Renal cortical epithelial cell (primary cell): ENCODE results near the gene SERPINA10. TPM values are rescaled to one million over a fixed set of nuclear protein-coding genes. Genes with fewer than 3 reads are reported as not detected.
"Not testable (repeated sequence)": the region's sequence is repeated elsewhere in the genome, so short reads cannot be mapped to it uniquely, and the experiment has no call there.

Source experiments
- DNase-seq: peaks from one replicate; pipeline ENCODE4 v3.0.0-alpha.2; 2011; ENCODE audit warnings: low read depth
- total RNA-seq: library from RNA; depleted of rRNA; stranded (reverse); fragments of >200 nt; gene quantifications from 2 replicates; pipeline ENCODE4 v1.2.3, GENCODE V29; 2014

SERPINA10 gene
- total RNA-seq, 1 donor from 2014 or later = not detected

DNA sequence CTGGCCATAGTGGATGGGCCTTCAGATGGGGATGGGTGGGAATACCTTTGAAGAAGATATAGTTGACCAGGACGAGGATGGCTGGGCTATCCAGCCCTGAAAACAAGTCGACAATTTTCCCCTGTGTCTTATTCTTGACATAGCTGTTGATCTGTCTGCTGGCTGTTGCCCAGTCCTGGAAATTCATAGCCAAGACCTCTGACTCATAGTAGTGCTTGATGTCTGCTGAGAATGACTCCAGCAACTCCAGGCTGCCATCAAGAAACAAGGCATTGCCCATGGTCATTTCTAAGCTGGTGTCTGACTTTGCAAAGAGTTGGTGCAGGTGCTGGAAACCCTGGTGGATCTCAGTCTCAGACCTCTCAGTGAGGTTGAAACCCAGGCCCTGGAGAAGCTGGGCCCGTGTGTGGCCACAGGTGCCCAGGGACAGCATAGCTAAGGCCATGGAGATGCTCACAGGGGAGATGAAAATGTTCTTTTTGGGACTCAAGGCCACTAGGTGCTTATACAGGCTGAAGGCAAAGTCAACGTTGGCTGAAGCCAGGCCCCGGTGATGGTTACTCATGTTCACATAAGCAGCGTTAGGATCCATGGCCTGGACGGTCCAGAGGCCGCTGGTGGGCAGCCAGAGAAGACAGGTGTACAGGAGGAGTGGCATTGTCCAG, 21.1 kb upstream of the SERPINA10 start:
- DNase-seq = peak; percentile 49

DNA sequence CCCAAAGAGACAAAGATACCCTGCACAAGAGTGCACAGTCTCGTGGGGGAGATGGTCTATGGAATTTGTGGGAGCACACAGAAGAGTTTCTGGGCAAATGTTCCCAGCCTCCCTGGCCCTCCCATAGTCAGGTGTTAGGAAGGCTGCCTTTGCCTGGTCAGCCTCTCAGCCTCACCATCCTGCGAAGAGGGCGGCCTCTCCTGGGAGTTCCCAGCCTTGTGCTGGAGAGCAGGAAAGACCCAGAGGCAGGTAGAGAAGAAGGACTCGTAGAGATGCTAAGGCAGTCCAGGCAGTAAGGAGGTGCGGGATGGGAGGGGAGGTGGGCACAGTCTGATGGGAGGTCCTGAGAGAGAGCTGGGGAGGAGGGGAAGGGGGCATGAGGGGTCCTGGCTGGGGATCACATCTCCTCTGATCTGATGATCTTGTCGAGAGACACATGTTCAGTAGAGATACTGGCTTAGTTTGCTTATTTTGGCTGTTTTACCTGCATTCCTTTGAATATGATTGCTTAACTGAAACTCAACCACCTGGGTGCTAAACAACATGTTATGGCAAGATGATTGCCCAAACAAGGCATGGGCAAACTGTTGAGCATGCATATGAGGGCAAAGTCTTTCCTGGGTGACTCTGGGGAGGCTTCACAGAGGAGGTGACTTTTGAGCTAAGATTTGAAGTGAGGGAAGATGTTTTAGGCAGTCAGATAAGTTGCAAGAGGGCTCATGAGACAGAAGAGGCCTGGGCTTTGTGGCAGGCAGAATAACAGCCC, 19.6 kb upstream of the SERPINA10 start:
- DNase-seq = no peak

DNA sequence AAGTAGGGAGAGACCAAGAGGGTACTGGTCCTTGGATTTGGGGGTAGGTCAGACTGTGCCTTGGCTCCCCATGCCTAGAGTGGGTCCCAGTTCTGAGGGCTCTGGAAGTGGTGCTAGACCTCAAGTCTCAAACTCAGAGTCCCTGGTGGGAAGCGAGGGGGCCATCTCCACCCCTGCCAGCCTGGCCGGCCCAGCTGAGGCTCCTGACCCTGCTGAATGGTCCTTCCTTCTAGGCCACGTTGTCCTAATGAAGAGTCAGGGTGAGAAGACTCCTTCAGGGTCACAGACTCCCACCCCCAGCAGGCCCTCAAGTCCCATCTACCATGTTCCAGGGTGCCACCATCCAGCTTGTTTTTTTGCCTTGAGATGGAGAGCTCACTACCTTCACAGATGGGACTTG, 17.2 kb upstream of the SERPINA10 start:
- DNase-seq = no peak

DNA sequence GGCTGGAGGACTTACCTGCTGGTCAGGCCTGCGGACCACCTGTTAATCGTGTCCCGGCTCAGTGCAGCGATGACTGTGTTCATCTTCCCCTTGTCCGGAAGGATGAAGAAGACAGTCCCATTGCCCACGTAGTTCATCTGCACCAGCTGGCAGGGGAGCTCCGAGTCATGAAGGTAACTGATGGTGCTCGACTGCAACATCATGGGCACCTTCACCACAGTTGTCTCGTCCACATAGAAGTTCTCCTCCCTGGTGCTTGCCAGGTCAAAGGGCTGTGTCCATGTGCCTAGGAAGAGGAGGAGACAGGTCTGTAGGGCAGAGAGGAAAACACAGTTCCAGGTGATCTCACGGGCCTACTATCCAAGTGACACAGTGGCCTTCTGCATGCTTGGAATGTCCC, 16.7 kb upstream of the SERPINA10 start:
- DNase-seq = no peak

DNA sequence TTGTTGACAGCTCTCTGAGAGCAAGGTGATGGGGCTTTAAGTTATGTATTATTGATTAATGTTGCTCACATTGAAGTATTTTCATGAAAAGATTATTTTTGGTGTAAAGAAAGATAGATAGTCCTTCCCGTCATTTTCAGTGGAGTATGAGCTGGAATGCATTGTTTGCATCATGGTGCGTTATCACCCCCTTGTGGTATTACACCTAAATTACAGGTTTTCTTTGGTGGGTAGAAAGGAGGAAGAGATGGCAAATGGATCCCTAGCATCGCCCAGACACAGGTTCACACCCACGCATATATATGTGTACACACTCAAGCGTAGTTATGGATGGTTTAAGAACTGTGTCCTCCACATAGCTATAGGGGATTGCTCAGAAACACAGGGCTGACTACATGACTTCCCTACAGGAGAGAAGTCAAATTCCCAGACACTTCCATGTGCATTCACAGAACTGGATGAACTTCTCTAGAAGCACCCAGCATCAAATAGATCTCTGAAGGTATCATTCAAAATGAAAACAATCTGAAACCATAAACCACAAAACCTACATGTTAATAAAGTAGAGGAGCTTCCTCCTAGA, 14.4 kb upstream of the SERPINA10 start:
- DNase-seq = no peak

DNA sequence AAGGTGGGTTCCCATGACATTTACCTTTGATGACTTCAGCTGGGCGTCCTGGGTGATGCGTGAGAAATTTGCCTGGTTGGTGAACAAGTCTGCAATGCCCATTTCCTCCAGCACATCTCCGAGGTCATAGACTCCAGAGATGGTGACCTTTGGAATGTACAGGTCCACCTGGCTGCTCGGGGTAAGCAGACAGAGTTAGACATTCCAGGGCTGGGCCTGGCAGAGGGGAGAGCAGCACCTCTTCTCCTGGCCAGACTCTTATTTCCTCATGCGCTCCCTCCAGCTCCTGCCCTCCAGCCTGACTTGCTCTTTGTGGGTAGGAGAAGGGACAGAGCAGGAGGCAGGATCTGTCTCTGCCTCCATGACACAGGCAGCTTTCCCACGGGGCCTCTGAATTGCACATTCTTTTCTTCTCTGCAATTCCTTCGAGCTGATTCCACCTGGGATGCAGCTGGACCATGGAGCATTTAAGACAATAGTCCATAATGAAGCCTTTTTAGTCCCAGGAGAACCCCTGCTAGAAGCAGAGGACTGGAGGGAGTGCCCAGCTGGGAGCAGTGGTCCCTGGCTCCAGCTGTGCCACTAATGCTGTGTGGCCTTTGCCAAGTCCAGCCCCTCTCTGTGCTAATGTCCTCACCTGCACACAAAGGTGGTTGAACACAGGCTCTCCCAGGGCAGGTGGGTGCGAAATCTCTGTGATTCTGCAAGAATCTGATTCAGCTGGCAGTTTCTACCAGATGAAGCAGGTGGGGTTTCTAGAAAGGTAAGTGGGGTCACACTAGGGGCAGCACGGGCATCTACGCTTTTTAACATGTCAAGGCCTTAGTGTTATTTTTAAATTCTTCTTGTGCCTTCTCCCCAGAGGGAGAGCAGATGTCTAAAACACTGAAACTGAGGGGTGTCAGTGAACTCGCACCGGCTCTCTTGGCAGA, 13.2 kb upstream of the SERPINA10 start:
- DNase-seq = no peak

DNA sequence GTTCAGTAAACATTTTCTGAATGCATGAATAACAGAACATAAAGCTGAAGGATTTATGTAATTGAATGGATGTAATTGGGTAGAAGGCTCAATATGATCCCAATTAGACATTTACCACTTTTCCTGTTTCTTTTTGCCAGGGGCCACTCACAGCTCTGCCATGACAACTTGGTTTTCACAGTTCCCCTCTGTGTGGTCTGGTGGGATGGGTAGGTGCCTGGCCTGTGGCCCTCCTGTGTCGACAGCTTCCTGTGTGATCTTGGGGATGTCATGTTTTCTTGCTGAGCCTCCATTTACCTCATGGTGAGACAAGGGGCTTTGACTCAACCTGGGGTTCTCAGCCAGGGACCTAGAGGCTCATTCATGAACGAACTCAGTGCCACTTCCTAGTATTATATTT, 12.6 kb upstream of the SERPINA10 start:
- no peak for DNase-seq

DNA sequence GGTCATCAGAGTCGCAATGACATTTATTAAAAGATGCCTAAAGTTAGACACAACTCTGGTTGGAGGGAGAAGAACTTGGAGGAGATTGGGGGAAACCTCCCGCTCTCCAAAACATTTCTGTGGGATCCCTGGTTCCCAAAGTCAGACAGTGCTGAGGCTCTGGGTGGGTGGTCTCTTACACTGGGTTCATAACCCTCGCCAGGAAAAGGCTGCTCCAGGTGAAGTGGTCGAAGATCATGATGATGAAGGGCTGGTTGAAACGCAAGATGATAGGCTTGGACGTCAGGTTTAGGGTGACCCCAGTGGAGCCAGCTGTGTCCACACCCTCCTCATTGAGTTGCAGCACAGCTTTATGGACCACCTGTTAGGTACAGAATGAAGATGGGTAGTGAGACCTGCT, 11.2 kb upstream of the SERPINA10 start:
- DNase-seq = no peak

DNA sequence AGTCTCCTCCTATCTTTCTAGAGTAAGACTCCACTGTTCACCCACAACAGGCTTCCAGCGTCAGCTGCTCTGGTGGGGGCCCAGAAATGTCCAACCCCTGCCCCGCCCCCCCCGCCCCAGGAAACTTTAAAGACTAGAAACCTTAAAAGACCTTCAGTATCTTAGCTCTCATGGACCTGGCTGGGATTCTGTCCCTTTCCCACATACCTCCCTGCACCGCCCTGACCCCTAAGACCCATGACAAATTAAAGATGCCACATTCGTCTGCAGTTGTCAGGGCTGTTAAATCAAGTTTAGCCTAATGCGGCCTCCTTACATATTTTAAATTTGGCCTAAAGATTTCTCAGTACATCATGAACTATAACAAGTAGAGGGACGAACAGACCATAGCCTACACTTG, 10.0 kb upstream of the SERPINA10 start:
- no peak for DNase-seq

DNA sequence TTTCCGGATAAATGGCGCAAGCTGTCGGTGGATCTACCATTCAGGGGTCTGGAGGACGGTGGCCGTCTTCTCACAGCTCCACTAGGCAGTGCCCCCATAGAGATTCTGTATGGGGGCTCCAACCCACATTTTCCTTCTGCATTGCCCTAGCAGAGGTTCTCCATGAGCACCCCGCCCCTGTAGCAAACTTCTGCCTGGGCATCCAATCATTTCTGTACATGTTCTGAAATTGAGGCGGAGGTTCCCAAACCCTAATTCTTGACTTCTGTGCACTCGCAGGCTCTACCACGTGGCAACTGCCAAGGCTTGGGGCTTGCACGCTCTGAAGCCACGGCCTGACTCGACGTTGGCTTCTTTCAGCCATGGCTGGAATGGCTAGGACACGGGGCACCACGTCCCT, 5.1 kb upstream of the SERPINA10 start:
- no peak for DNase-seq

DNA sequence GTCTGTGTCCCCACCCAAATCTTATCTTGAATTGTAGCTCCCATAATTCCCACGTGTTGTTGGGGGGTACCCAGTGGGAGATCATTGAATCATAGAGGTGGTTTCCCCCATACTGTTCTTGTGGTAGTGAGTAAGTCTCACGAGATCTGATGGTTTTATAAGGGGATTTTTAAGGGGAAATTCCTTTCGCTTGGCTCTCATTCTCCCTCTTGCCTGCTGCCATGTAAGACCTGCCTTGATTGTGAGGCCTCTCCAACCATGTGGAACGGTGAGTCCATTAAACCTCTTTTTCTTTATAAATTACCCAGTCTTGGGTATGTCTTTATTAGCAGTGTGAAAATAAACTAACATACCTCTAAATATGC, 3.1 kb upstream of the SERPINA10 start:
- not testable (repeated sequence) for DNase-seq

DNA sequence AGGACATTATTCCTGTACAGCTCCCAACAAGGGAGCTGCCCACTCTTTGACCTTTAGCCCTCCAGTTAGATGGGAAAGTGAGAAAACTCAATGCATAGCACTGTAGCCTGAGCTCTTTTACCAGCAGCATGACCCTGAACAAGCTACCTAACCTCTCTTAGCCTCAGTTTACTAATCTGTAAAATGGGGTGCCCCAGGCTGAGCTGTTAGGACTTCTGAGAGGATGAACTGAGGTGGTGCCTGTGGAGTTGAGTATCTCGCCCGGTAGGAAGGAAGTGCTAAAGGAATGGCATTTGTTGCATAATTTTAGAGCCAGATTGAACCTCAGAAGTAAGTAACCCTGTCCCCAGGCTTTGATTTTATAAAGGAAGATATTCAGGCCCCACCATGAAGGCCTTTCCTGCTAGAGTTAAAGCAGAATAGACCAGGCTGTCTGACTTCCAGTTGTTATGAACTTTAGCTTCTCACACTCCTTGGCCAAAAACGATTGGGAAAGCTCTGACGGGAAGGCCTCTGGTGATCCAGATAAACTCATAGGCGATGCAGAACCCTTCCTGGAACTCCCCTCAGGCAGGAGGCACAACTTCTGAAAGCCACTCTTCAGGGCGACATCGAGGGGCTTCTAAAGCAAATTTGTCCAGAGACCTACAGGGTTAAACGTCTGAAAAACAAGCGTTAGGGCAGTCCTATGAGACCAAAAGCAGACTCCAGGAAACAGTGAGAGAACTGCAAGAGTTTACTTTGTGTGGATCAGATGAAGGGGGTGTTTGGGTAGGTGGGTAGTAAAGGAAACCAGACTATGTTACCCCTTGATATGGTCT, 2.5 kb upstream of the SERPINA10 start:
- DNase-seq = no peak

DNA sequence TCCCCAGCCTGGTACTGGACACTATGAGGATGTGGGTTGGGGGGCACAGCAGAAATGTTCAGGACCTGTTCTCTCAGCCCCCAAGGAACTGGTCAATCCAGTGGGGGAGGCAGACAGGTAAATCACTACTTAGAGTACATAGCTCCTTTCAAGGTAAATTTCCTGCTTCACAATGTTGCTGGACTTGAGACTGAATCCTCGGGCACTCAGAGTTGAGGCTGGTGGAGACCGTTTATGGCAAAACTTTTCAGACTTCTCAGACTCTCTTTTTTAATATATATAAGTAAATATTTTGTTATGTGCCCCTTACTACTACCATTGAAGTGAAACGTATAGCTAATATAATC, 483 bp upstream of the SERPINA10 start:
- DNase-seq = no peak

DNA sequence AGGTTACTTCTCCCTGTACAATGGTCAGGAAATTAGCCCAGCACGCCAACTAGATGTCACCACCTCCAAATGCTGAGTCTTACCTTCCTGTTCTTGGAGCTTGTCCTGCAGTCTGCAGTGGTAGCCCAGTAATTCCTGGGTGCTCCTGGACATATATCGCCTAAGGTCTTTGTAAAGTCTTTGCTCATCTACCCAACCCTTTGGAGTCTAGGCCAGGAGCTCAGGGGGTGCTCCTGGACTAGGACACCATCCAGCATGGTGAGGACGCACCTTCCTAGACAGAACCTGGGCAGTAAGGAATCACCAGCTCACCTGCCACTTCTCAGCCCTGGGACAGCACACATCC, 569 bp downstream of the SERPINA10 start:
- no peak for DNase-seq

DNA sequence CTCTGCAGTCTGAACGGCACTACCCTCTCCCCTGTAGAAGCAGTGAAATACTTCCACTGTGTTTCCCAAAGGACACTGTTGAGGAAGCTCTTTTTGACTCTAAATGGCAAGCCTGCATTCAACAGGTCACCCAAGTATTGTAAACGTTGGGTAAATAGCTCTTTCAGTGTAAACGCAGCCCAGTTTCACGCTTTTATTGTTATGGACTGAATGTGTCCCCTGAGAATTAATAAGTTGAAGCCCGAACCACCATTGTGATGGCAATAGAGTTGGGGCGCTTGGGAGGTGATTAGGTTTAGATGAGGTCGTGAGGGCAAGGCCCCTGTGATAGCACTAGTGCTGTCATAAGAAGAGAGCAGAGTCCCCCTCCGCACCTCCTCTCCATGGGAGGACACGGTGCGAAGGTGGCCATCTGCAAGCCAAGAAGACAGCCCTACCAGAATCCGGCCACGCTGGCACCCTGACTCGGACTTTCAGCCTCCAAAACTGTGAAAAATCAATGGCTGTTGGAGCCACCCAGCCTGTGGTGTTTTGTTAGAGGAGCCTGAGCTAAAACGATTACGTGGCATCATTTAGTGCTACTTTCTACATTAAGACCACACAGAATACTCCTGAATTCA, 1.1 kb downstream of the SERPINA10 start:
- DNase-seq = no peak

DNA sequence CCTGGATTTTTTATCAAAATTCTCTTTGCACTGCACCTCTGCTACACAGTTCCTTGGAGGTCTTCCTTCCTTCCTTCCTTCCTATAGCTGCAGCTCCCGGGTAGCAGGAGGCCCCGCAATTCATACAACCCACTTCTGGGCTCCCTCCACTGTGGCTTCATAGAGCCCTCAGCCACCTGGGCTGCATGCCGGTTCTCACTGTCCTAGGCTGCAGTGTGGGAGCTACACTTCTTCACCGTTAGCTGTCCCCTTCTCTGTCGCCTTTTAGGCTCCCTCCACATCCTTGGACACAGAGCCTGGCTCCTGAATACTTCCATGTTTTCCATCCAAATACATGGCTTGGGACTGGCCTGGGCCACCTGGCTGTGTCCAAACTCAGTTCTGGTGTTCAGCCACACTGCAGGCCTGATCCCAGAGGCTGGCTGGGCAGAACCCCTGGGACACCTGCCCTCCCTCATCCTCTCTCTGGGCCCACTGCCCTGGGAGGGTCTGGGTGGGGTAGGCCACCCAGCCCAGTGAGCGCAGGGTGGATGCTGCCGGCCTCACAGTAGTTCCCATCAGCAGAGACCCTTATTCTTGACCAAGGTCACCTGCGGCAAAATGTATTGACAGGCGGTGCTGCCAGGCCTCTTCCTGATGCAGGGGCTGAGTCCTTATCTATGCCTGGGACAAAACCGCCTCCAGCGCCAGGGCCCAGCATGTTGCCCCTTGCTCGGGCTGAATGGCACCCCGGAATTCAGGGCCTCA, 1.7 kb downstream of the SERPINA10 start:
- DNase-seq = no peak

DNA sequence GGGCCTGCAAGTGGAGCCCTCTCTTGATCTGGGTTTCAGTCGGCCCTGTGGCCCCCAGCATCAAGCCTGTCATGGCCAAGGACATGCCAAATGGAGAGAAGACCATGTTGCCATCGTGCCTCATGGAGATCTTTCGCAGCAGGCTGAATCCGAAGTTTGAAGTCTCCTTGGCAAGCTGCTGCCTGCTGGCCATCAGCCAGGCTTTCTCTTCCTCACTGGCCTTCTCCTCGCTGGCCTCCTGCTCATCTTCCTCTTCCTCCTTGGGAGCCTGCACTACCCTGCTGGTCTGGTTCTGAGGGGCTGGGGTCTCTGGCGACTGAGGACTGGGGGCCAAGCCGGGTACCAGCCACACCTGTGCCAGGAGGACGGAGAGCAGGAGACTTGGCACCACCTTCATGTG, 2.9 kb downstream of the SERPINA10 start:
- DNase-seq = no peak

DNA sequence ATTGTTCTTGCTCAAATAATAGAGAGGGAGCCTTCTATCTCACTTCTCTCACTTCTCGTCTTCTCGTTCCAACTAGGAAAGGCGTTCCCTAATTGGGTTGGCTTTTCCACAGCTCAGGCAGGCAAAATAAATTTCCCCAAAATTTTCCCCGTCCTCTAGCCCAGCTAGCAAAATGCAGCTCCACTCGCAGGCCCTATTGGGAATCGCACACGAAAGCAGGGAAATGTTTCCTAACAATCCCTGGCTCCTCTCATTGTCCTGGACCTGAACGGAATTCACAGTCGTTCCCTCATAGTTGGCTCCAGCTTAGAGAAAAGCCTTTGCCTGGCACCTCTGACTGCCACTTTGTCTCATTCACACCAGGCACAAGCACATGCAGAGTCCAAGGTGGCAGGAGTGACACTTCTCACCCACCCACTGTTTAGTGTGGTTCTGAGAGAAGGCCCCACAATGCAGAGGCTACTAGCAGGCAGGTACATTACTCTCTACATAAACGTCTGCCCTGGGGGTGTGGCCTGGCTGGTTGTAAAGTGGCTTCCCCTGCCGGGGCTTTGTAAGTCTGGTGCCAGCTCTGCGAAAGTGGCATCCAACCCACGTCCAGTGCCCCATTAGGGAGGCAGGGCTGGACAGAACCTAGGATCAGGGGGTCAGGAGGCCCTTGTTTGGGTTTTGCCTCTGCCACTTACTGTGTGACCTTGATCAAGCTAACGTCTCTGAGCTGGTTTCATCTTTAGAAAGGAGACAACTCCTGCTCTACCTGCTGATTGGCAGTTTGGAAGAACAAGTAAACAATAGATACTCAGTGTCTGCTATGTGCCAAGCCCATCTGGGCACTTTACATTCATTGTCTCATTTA, 4.2 kb downstream of the SERPINA10 start:
- DNase-seq = no peak

DNA sequence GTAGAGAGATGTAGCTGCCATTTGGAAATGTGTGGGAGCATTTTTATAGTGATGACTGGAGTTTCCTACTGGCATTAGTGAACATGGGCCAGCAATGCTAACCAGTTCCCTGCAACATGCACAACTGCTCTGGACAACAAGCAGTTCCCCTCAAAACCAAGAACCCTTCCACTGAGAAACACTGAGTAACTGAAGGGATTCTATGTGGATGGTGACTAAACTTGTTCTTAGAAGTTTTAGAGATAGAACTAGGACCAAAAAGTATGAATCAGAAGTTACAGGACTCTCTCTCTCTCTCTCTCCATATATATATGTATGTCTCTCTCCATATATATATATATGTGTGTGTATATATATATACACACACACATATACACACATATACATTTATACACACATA, 7.9 kb downstream of the SERPINA10 start:
- no peak for DNase-seq
